Coronary artery (tissue), 2 donors: ENCODE data around the gene BICRA.
"Not testable (repeated sequence)": the region's sequence is repeated elsewhere in the genome, so short reads cannot be mapped to it uniquely, and the experiment has no call there.

Source experiments
- DNase-seq: peaks from one replicate; pipeline ENCODE4 v3.0.0-alpha.2; 2017; ENCODE audit warnings: low spot score
- H3K27ac ChIP-seq, 2 donors: fragments of 200-600 bp; sonication (generic); one replicate each; pipeline ENCODE4 v1.5.1; 2016 to 2019
- H3K4me3 ChIP-seq: fragments of 200-600 bp; sonication (generic); 2 replicates; pipeline ENCODE4 v1.5.1; 2016; ENCODE audit warnings: mild to moderate bottlenecking, moderate library complexity
- TF ChIP-seq, protein P1 (sequence below): fragments of 200-600 bp; sonication (generic); IDR thresholded peaks from one replicate; pipeline ENCODE4 v1.5.1; 2019; ENCODE audit warnings: antibody characterized with exemption

The BICRA gene

DNA sequence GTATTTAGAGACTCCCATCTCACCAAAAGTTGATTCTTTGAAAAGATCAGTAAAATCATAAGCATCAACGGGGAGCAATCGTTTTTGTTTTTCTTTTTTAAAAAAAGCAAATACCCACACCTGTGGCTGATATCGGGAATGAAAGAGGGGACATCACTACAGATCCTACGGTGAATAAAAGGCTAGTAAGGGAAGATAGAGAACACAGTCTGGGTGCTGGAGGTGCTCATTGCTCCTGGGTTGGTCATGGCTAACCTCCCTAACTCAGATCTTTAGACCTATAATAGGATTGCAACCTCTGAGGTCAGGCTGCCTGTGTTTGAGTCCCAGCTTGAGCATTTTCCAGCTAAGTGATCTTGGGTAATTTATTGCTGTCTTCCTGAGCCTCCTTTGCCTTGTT is 105.4 kb downstream of the BICRA start:
- H3K4me3 ChIP-seq, result peak overlapping the region; percentile 94

DNA sequence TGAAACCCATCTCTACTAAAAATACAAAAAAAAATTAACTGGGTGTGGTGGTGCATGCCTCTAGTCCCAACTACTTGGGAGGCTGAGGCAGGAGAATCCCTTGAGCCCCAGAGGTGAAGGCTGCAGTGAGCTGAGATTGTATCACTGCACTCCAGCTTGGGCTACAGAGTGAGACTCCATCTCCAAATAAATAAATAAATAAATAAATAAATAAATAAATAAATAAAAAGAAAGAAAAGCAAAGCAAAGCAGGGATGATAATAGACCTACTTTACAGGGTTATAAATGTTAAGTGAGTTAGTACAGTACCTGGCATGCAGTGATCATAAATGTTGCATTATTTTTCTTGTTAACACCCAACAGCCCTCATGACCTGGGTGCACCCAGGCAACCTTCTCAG is 105.9 kb downstream of the BICRA start:
- peak overlapping the region; percentile 94 for H3K4me3 ChIP-seq
- DNase-seq, result not testable (repeated sequence)
- peak overlapping the region; percentile 90 to 99 for H3K27ac ChIP-seq

More for the DNA sequence above, 105.4 kb downstream of the BICRA start:
- no peak for DNase-seq
- TF ChIP-seq, protein P1, sequence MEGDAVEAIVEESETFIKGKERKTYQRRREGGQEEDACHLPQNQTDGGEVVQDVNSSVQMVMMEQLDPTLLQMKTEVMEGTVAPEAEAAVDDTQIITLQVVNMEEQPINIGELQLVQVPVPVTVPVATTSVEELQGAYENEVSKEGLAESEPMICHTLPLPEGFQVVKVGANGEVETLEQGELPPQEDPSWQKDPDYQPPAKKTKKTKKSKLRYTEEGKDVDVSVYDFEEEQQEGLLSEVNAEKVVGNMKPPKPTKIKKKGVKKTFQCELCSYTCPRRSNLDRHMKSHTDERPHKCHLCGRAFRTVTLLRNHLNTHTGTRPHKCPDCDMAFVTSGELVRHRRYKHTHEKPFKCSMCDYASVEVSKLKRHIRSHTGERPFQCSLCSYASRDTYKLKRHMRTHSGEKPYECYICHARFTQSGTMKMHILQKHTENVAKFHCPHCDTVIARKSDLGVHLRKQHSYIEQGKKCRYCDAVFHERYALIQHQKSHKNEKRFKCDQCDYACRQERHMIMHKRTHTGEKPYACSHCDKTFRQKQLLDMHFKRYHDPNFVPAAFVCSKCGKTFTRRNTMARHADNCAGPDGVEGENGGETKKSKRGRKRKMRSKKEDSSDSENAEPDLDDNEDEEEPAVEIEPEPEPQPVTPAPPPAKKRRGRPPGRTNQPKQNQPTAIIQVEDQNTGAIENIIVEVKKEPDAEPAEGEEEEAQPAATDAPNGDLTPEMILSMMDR, result no peak
- peak overlapping the region; percentile 90 to 99 for H3K27ac ChIP-seq

DNA sequence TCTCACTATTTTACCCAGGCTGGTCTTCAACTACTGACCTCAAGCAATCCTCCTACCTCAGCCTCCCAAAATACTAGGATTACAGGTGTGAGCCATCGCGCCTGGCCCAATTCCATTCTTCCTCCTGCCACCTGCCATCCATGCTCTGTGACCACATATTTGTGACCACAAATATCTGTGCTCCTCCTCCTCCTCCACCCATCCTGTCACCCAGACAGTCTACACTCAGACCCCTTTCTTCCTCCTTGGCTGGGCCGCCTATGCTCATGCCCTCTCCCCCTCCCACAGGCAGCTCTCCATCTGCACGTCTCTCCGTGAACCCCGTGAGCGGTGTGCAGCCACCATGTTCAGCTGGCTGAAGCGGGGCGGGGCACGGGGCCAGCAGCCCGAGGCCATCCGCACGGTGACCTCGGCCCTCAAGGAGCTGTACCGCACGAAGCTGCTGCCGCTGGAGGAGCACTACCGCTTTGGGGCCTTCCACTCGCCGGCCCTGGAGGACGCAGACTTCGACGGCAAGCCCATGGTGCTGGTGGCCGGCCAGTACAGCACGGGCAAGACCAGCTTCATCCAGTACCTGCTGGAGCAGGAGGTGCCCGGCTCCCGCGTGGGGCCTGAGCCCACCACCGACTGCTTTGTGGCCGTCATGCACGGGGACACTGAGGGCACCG is 107.5 kb downstream of the BICRA start:
- peak overlapping the region; percentile 58 for H3K4me3 ChIP-seq
- TF ChIP-seq, protein P1, result no peak
- DNase-seq, result no peak
- peak overlapping the region in 1 of 2 donors; percentile 96 for H3K27ac ChIP-seq

DNA sequence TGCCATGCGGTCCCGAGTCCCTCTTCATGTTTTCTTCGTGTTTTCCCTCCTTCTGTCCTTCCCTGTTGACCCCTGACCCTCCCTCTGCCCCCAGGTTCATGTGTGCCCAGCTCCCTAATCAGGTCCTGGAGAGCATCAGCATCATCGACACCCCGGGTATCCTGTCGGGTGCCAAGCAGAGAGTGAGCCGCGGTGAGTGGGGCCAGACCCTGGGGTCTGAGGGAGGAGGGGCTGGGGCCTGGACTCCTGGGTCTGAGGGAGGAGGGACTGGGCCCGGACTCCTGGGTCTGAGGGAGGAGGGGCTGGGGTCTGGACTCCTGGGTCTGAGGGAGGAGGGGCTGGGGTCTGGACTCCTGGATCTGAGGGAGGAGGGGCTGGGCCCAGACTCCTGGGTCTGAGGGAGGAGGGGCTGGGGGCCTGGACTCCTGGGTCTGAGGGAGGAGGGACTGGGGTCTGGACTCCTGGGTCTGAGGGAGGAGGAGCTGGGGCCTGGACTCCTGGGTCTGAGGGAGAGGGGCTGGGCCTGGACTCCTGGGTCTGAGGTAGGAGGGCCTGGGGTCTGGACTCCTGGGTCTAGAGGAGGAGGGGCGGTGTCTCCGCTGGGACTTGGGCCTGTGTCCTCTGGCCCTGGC is 109.6 kb downstream of the BICRA start:
- DNase-seq, result not testable (repeated sequence)
- Histone ChIP-seq H3K27ac (peak overlapping the region; percentile 92 to 96), H3K4me3 (peak overlapping the region; percentile 67)

DNA sequence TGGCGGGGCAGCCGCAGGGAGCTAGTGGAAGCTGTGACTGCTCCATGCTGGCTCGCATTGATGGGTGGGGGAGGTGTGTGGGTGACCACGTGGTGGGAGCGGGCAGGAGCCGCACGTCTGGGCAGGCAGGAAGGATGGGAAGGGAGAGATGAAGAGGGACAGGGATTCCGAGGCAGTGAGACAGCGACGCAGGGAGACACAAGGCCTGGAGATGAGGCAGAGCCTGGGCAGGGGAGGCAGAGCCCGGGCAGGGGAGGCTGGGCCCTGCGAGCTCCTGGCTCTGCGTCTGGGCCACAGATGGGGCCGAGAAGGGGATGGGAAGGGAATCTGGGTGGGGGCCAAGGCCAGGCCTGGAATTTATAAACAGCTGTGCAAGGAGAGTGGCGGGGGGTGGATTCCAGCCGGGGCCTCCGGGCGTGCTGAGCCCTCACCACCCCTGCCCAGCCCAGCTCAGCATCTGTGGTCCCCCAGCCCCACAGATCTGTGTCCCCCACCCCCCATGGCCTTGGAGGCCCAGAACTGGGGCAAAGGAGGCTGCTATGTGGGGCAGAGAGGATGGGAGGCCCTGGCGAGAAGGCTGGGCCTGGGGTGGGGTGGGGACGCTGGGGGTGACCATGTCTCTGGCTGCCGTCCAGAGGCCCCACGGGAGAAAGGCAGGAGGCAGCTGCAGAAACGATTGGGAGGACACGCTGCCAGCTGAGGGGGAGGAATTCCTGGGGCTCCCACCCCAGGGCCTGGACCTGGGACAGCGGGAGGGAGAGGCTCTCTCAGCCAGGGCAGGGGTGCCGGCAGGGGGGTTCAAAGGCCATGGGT is 110.3 kb downstream of the BICRA start:
- peak; percentile 94 for DNase-seq
- TF ChIP-seq, protein P1, result no peak
- Histone ChIP-seq H3K27ac (peak overlapping the region; percentile 92 to 96), H3K4me3 (peak overlapping the region; percentile 67)

DNA sequence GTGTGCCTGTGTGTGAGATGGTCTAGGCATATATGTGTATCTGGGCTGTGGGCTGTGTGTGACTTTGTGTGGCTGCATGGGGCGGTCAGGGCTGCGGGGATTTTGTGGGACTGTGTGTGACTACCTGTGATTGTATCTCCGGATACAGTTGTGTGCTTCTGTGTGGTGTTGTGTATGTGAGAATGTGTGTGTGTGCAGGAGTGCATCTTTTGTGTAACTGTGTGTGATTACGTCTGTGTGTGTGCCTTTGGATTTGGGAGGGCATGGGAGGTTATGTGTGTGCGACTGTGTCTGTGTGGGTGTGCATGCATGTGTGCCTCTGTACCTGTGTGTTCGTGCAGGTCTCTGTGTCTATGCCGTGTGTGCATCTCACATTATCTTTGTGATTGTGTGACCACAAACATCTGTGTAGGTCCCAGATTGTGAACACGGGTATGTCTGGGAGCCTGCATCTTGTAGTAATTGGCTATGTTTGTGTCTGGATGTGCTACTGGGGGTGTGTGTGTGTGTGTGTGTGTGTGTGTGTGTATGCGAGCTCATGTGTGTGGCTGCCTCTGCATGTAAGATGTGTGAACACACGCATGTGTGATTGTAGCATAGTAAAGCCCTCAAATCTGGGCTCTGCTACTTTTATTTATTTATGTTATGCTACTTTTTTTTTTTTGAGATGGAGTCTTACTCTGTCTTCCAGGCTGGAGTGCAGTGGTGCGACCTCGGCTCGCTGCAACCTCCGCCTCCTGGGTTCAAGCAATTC is 111.9 kb downstream of the BICRA start:
- H3K4me3 ChIP-seq, result peak overlapping the region; percentile 67
- H3K27ac ChIP-seq, result peak overlapping the region; percentile 92 to 96
- DNase-seq, result no peak
- TF ChIP-seq, protein P1, result no peak

DNA sequence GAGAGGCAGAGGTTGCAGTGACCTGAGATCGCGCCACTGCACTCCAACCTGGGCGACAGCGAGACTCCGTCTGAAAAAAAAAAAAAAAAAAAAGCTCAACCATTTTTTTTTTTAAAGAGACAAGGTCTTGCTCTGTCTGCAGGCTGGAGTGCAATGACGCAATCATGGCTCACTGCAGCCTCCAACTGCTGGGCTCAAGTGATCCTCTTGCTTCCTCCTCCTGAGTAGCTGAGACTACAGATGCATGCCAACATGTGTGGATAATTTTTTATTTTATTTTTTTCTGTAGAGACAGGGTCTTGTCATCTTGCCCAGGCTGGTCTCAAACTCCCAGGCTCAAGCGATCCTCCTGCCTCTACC is 114.6 kb downstream of the BICRA start:
- TF ChIP-seq, protein P1, result no peak
- peak; percentile 82 for DNase-seq
- Histone ChIP-seq H3K4me3 (peak overlapping the region; percentile 67), H3K27ac (peak overlapping the region; percentile 76 to 89)
